DOHH2 (cell line): Measurements from ENCODE around the gene DRD2.

Experiments
- CTCF ChIP-seq: fragments of 200-600 bp; sonication (generic); IDR thresholded peaks from one replicate; pipeline ENCODE4 v1.5.1; 2014; ENCODE audit warnings: antibody characterized with exemption, mild to moderate bottlenecking, low read depth, low read length; ENCODE audit not compliant: poor library complexity, severe bottlenecking
- EZH2phosphoT487 ChIP-seq: fragments of 200-600 bp; sonication (generic); IDR thresholded peaks from 2 replicates; pipeline ENCODE4 v1.6.1; 2017; ENCODE audit warnings: borderline replicate concordance, mild to moderate bottlenecking, antibody characterized with exemption, low read length, moderate library complexity, mixed read lengths

- TF ChIP-seq CTCF (no peak), EZH2phosphoT487 (no peak)
These were observed 30.6 kb upstream of the DRD2 start for GRCh38 chr11:113505541-113506375.
